OCI-LY1 (cell line): Measurements from ENCODE around the gene HSP90AB1.
A peak's percentile ranks its signal among the peaks of the same experiment; 100 is the strongest.

Experiments
- H2AFZ ChIP-seq: fragments of 200-600 bp; sonication (generic), shearing (Covaris generic); 2 replicates; pipeline ENCODE4 v1.6.0; 2014; ENCODE audit warnings: antibody characterized with exemption, mild to moderate bottlenecking, low read length
- H3F3A ChIP-seq: fragments of 200-600 bp; sonication (generic), shearing (Covaris generic); 2 replicates; pipeline ENCODE4 v1.6.0; 2014; ENCODE audit warnings: mild to moderate bottlenecking, antibody characterized with exemption, low read length, moderate library complexity; ENCODE audit not compliant: insufficient read depth
- H3K27ac ChIP-seq: fragments of 200-600 bp; sonication (generic); 2 replicates; pipeline ENCODE4 v1.5.1; 2014; ENCODE audit warnings: low read length, mixed run types, mild to moderate bottlenecking, low read depth; ENCODE audit not compliant: poor library complexity, severe bottlenecking
- H3K27me3 ChIP-seq: fragments of 200-600 bp; sonication (generic); 2 replicates; pipeline ENCODE4 v1.6.0; 2014; ENCODE audit warnings: antibody characterized with exemption, mild to moderate bottlenecking, low read length, moderate library complexity; ENCODE audit not compliant: insufficient read depth
- H3K36me3 ChIP-seq: fragments of 200-600 bp; sonication (generic); 2 replicates; pipeline ENCODE4 v1.6.1; 2014; ENCODE audit warnings: mild to moderate bottlenecking, antibody characterized with exemption, low read length, moderate library complexity, mixed read lengths; ENCODE audit not compliant: insufficient read depth
- H3K4me1 ChIP-seq: fragments of 200-600 bp; sonication (generic); 2 replicates; pipeline ENCODE4 v1.5.1; 2014; ENCODE audit warnings: mild to moderate bottlenecking, low read length, moderate library complexity; ENCODE audit not compliant: insufficient read depth, severe bottlenecking
- H3K4me2 ChIP-seq: fragments of 200-600 bp; sonication (generic), shearing (Covaris generic); 2 replicates; pipeline ENCODE4 v1.6.1; 2014; ENCODE audit warnings: low read length
- H3K4me3 ChIP-seq: fragments of 200-600 bp; sonication (generic); 2 replicates; pipeline ENCODE4 v1.5.1; 2014; ENCODE audit warnings: low read length, low read depth, mild to moderate bottlenecking, mixed read lengths; ENCODE audit not compliant: poor library complexity, severe bottlenecking
- H3K79me2 ChIP-seq: fragments of 200-600 bp; shearing (Covaris generic); 2 replicates; pipeline ENCODE4 v1.6.1; 2016; ENCODE audit warnings: mixed run types, low read length, mixed read lengths; ENCODE audit not compliant: insufficient read depth
- H3K9ac ChIP-seq: fragments of 200-600 bp; sonication (generic), shearing (Covaris generic); 2 replicates; pipeline ENCODE4 v1.6.1; 2014; ENCODE audit warnings: mild to moderate bottlenecking, low read length, mixed read lengths
- H3K9me2 ChIP-seq: fragments of 200-600 bp; sonication (generic), shearing (Covaris generic); 2 replicates; pipeline ENCODE4 v1.6.1; 2014; ENCODE audit warnings: low read depth, mild to moderate bottlenecking, low read length, mixed read lengths
- H3K9me3 ChIP-seq: fragments of 200-600 bp; shearing (Covaris generic); 2 replicates; pipeline ENCODE4 v1.6.1; 2014; ENCODE audit warnings: low read length, mixed read lengths
- H4K20me1 ChIP-seq: fragments of 200-600 bp; sonication (generic), shearing (Covaris generic); 2 replicates; pipeline ENCODE4 v1.6.0; 2016; ENCODE audit warnings: mild to moderate bottlenecking, low read length; ENCODE audit not compliant: insufficient read depth
- CTCF ChIP-seq: fragments of 200-600 bp; sonication (generic), shearing (Covaris generic); IDR thresholded peaks from 2 replicates; pipeline ENCODE4 v1.5.1; 2017; ENCODE audit warnings: mild to moderate bottlenecking, antibody characterized with exemption, low read length, moderate library complexity, mixed read lengths
- EZH2 ChIP-seq: fragments of 200-600 bp; sonication (generic), shearing (Covaris generic); IDR thresholded peaks from 2 replicates; pipeline ENCODE4 v1.8.0; 2017; ENCODE audit warnings: borderline replicate concordance, mixed run types, mild to moderate bottlenecking, antibody characterized with exemption, low read length, moderate library complexity, mixed read lengths

The HSP90AB1 gene

GRCh38 chr6:44235891-44236516 is 10.9 kb upstream of the HSP90AB1 start:
- Histone ChIP-seq H3K27ac (no peak overlapping the region), H3K36me3 (peaks cover 43% of the 10 kb centered on the region), H3K27me3 (no peaks in the 10 kb centered on the region)

GRCh38 chr6:44237021-44237812 is 9.7 kb upstream of the HSP90AB1 start:
- Histone ChIP-seq H3K9me3 (no peaks in the 10 kb centered on the region), H3K4me3 (peak overlapping the region; percentile 61), H3F3A (no peaks in the 10 kb centered on the region), H3K4me1 (peaks cover 9% of the 10 kb centered on the region), H3K9ac (peak overlapping the region; percentile 57), H3K27me3 (no peaks in the 10 kb centered on the region), H3K36me3 (peaks cover 31% of the 10 kb centered on the region), H2AFZ (no peak overlapping the region), H3K79me2 (no peaks in the 10 kb centered on the region), H3K27ac (no peak overlapping the region), H3K4me2 (peak overlapping the region; percentile 74), H4K20me1 (no peaks in the 10 kb centered on the region), H3K9me2 (no peaks in the 10 kb centered on the region)
- TF ChIP-seq CTCF, result no peak
- no peak for TF ChIP-seq EZH2

More at GRCh38 chr6:44235891-44236516, 10.9 kb upstream of the HSP90AB1 start:
- H3K4me3 ChIP-seq, result no peak overlapping the region
- H3K9me3 ChIP-seq, result no peaks in the 10 kb centered on the region
- H3F3A ChIP-seq, result no peaks in the 10 kb centered on the region
- no peaks in the 10 kb centered on the region for H3K79me2 ChIP-seq
- peak; percentile 27 for TF ChIP-seq CTCF
- no peak for TF ChIP-seq EZH2
- H3K9ac ChIP-seq, result no peak overlapping the region
- no peak overlapping the region for H3K4me2 ChIP-seq
- H3K9me2 ChIP-seq, result no peaks in the 10 kb centered on the region
- no peak overlapping the region for H2AFZ ChIP-seq
- no peaks in the 10 kb centered on the region for H4K20me1 ChIP-seq
- peaks cover 9% of the 10 kb centered on the region for H3K4me1 ChIP-seq

GRCh38 chr6:44237813-44238433 is 9.0 kb upstream of the HSP90AB1 start:
- Histone ChIP-seq H3K4me3 (peak overlapping the region; percentile 61), H3K4me1 (peaks cover 9% of the 10 kb centered on the region), H3F3A (no peaks in the 10 kb centered on the region), H3K36me3 (peaks cover 24% of the 10 kb centered on the region), H3K9me3 (no peaks in the 10 kb centered on the region), H4K20me1 (no peaks in the 10 kb centered on the region), H3K27me3 (no peaks in the 10 kb centered on the region), H3K79me2 (no peaks in the 10 kb centered on the region), H3K9me2 (no peaks in the 10 kb centered on the region), H3K9ac (peak overlapping the region; percentile 57), H3K4me2 (peak overlapping the region; percentile 74), H3K27ac (no peak overlapping the region), H2AFZ (no peak overlapping the region)
- peak; percentile 95 for TF ChIP-seq CTCF
- TF ChIP-seq EZH2, result no peak
